ENCODE measurements around the gene PREB. TPM values are rescaled to one million over a fixed set of nuclear protein-coding genes. Genes with fewer than 3 reads are reported as not detected.

PREB gene
- total RNA-seq: 54.4 and 60.6 TPM in 2 replicates

GRCh38 chr2:27133905-27134780 is at the start of gene PREB:
PREB (minus strand) TSS chr2:27134636; CDS start chr2:27134421, 215 bp downstream.

GRCh38 chr2:27148801-27149439 is 14.5 kb upstream of the PREB start, which contains the start of gene TCF23:
TCF23 (plus strand) TSS chr2:27149004; CDS start chr2:27149134, 130 bp downstream.

GRCh38 chr2:27139310-27139709 is 4.9 kb upstream of the PREB start, which contains the start of gene PRR30:
PRR30 (minus strand) TSS chr2:27139410; CDS start chr2:27138329, 1,081 bp downstream.

GRCh38 chr2:27123302-27124150 is 10.9 kb downstream of the PREB start, which contains the start of gene ABHD1:
ABHD1 (plus strand) TSS chr2:27123815; CDS start chr2:27123949, 134 bp downstream.

GRCh38 chr2:27118525-27119329 is 15.7 kb downstream of the PREB start, which contains the start of gene CGREF1:
CGREF1 (minus strand) TSS chr2:27119128; CDS start chr2:27104366, 14,762 bp downstream.

GRCh38 chr2:27086724-27087593 is 47.5 kb downstream of the PREB start, which contains the start of gene KHK:
KHK (plus strand) TSS chr2:27086772; CDS start chr2:27087260, 488 bp downstream.

Other genes with a start within 250 kb of the PREB start
- 9.9 and 14.4 TPM in 2 replicates for gene MAPRE3, start 164.0 kb downstream of the PREB start, total RNA-seq
- gene TMEM214, start 101.7 kb downstream of the PREB start, total RNA-seq: 49.5 and 65.0 TPM in 2 replicates
- gene AGBL5, start 83.0 kb downstream of the PREB start, total RNA-seq: 10.2 and 12.7 TPM in 2 replicates
- 215 and 321 TPM in 2 replicates for gene OST4, start 63.0 kb downstream of the PREB start, total RNA-seq
- 661 and 781 TPM in 2 replicates for gene EMILIN1, start 56.0 kb downstream of the PREB start, total RNA-seq
- 1.1 TPM in 1 of 2 replicates, not detected in the other for gene KHK, start 47.9 kb downstream of the PREB start, total RNA-seq
- gene CGREF1, start 15.5 kb downstream of the PREB start, total RNA-seq: 9.6 and 12.3 TPM in 2 replicates
- gene ABHD1, start 10.8 kb downstream of the PREB start, total RNA-seq: 0.06 TPM in 1 of 2 replicates, not detected in the other
- gene PRR30, start 4.8 kb upstream of the PREB start, total RNA-seq: not detected in 2 replicates
- gene TCF23, start 14.4 kb upstream of the PREB start, total RNA-seq: 0.10 and 0.44 TPM in 2 replicates
- 157 and 193 TPM in 2 replicates for gene ATRAID, start 77.4 kb upstream of the PREB start, total RNA-seq
- gene SLC5A6, start 77.6 kb upstream of the PREB start, total RNA-seq: 12.2 and 13.5 TPM in 2 replicates
- 27.5 and 30.3 TPM in 2 replicates for gene CAD, start 82.7 kb upstream of the PREB start, total RNA-seq
- gene SLC30A3, start 128.4 kb upstream of the PREB start, total RNA-seq: 0.06 and 0.10 TPM in 2 replicates
- not detected in 2 replicates for gene DNAJC5G, start 140.8 kb upstream of the PREB start, total RNA-seq
- not detected in 2 replicates for gene TRIM54, start 147.8 kb upstream of the PREB start, total RNA-seq
- gene UCN, start 173.8 kb upstream of the PREB start, total RNA-seq: 1.1 and 1.2 TPM in 2 replicates
- 123 and 139 TPM in 2 replicates for gene MPV17, start 188.5 kb upstream of the PREB start, total RNA-seq
- gene GTF3C2, start 222.1 kb upstream of the PREB start, total RNA-seq: 23.2 and 28.6 TPM in 2 replicates
- 28.6 and 35.0 TPM in 2 replicates for gene EIF2B4, start 235.7 kb upstream of the PREB start, total RNA-seq
- gene SNX17, start 236.0 kb upstream of the PREB start, total RNA-seq: 87.7 and 96.2 TPM in 2 replicates
- 3.0 and 5.4 TPM in 2 replicates for gene ZNF513, start 246.1 kb upstream of the PREB start, total RNA-seq

All from cardiac ventricle fibroblast (primary cell).